Thoracic aorta (tissue), 2 donors: ENCODE measurements around the gene C17orf50. TPM values are rescaled to one million over a fixed set of nuclear protein-coding genes. Genes with fewer than 3 reads are reported as not detected.

ENCODE experiments used
- ATAC-seq: fragments of 150-250 bp; one replicate; pipeline ENCODE4 v1.8.0; 2017; ENCODE audit warnings: low read depth; ENCODE audit not compliant: insufficient number of reproducible peaks, low FRiP score
- DNase-seq: peaks from one replicate; pipeline ENCODE4 v3.0.0-alpha.2; 2020; ENCODE audit warnings: low spot score
- H3K27ac ChIP-seq, 2 donors: fragments of 200-600 bp; sonication (generic); 1 replicate in 1 of 2; 2 replicates in 1 of 2; pipeline ENCODE4 v1.5.1; 2016; ENCODE audit warnings: mild to moderate bottlenecking in 2 of 2, moderate library complexity in 2 of 2
- H3K27me3 ChIP-seq: fragments of 200-600 bp; sonication (generic); replicated peaks from 2 replicates; pipeline ENCODE4 v1.6.0; 2016; ENCODE audit warnings: mild to moderate bottlenecking; ENCODE audit not compliant: insufficient read depth
- H3K36me3 ChIP-seq: fragments of 200-600 bp; sonication (generic); one replicate; pipeline ENCODE4 v1.5.1; 2016
- H3K4me1 ChIP-seq, 2 donors: fragments of 200-600 bp; sonication (generic); 1 replicate in 1 of 2; 2 replicates in 1 of 2; pipeline versions ENCODE4 v1.5.1 to v1.6.0; 2016; ENCODE audit warnings: low read depth in 2 of 2, mild to moderate bottlenecking in 1 of 2; ENCODE audit not compliant: control insufficient read depth in 1 of 2
- H3K4me3 ChIP-seq: fragments of 200-600 bp; sonication (generic); 2 replicates; pipeline ENCODE4 v1.5.1; 2016; ENCODE audit warnings: mild to moderate bottlenecking
- H3K9me3 ChIP-seq: fragments of 200-600 bp; sonication (generic); 2 replicates; pipeline ENCODE4 v1.5.1; 2016
- total RNA-seq, 2 donors: library from RNA; depleted of rRNA; stranded (reverse); fragments of >200 nt; gene quantifications; one replicate each; pipeline versions ENCODE4 v1.1.0 to v1.2.3, GENCODE V29; 2016
- TF ChIP-seq, protein P1 (sequence below): fragments of 200-600 bp; sonication (generic); IDR thresholded peaks from one replicate; pipeline ENCODE4 v1.5.1; 2019; ENCODE audit warnings: antibody characterized with exemption

The C17orf50 gene
- total RNA-seq, 2 donors from 2014 or later = not detected

DNA sequence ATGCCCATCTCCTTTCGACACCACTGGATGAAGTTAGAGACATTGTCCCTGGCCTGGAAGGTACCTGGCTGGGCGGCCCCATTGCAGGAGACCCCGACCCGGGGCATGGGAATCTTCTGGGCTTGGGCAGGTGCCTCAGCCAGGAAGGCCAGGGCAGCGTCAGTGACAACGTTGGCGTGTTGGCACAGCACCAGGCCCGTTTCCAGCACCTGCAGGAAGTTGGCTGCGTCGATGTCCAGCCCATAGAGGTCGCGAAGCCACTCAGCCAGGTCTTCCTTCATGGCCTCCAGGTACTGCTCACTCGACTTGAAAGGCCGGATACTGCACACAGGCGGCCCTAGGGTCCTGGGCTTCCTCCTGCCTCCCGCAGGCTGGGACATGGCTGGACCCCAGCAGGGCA is 8.2 kb upstream of the C17orf50 start:
- TF ChIP-seq, protein P1, sequence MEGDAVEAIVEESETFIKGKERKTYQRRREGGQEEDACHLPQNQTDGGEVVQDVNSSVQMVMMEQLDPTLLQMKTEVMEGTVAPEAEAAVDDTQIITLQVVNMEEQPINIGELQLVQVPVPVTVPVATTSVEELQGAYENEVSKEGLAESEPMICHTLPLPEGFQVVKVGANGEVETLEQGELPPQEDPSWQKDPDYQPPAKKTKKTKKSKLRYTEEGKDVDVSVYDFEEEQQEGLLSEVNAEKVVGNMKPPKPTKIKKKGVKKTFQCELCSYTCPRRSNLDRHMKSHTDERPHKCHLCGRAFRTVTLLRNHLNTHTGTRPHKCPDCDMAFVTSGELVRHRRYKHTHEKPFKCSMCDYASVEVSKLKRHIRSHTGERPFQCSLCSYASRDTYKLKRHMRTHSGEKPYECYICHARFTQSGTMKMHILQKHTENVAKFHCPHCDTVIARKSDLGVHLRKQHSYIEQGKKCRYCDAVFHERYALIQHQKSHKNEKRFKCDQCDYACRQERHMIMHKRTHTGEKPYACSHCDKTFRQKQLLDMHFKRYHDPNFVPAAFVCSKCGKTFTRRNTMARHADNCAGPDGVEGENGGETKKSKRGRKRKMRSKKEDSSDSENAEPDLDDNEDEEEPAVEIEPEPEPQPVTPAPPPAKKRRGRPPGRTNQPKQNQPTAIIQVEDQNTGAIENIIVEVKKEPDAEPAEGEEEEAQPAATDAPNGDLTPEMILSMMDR = no peak
- Histone ChIP-seq H3K4me1 (peaks cover 0 to 10% of the 10 kb centered on the region in 2 donors), H3K4me3 (no peak overlapping the region), H3K27me3 (peaks cover 6% of the 10 kb centered on the region), H3K9me3 (no peaks in the 10 kb centered on the region), H3K36me3 (no peaks in the 10 kb centered on the region), H3K27ac (no peak overlapping the region)
- DNase-seq (no peak), ATAC-seq (no peak)

DNA sequence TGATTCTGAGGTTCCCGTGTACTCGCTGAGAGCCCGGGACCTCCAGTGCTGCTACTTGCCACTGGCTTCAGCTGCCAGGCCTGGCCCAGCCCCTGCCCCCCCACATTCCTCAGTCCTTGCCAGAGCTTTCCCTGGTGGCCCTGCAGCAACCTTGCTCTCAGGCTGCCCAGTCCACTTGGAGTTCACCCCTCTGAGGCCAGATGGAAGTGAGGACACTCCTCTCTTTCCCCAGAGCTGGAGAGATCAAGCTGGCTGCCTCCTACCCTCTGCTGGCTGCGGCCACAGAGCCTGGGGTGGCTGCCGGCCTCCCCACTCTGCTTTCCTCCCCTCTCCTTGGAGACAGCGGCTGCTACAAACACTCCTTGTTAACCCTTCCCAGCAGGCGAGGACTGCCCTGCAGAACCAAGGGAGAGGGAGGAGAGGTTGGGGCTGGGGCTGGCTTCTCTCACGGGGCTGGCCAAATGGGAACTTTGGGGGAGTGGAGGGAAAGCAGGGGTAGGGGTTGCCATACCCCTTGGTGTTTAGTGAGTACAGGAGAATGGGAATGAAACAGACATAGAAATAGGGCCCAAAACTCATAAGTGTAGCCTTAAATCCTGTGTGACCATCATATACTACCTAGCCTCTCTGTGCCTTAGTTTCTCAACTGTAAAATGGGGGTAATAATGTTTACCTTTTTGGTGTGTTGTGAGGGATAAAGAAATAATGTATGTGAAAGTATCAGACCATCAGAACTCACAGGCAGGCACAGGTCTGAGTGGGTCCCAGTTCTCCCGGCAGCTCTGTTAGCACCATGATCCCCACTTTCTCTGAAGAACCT is 7.5 kb upstream of the C17orf50 start, which contains the start of gene GAS2L2:
Gene GAS2L2 (minus strand): TSS at position 295 of the 820 bp plus-strand sequence. CDS start 389 bp downstream, outside the sequence.
- DNase-seq (no peak), ATAC-seq (no peak)
- peaks cover 6% of the 10 kb centered on the region for H3K27me3 ChIP-seq
- no peaks in the 10 kb centered on the region for H3K9me3 ChIP-seq
- TF ChIP-seq, protein P1 = no peak
- no peak within 1 kb of the TSS for H3K4me3 ChIP-seq
- H3K27ac ChIP-seq = no peak within 1 kb of the TSS
- peaks cover 0 to 9% of the 10 kb centered on the region in 2 donors for H3K4me1 ChIP-seq
- no peaks in the 10 kb centered on the region for H3K36me3 ChIP-seq

GRCh38 chr17:35757243-35757642 is 3.4 kb upstream of the C17orf50 start:
- Histone ChIP-seq H3K4me1 (no peaks in the 10 kb centered on the region), H3K27ac (no peak overlapping the region), H3K36me3 (no peaks in the 10 kb centered on the region), H3K9me3 (no peaks in the 10 kb centered on the region), H3K4me3 (no peak overlapping the region), H3K27me3 (no peaks in the 10 kb centered on the region)
- ATAC-seq = no peak
- TF ChIP-seq, protein P1 = no peak
- no peak for DNase-seq

DNA sequence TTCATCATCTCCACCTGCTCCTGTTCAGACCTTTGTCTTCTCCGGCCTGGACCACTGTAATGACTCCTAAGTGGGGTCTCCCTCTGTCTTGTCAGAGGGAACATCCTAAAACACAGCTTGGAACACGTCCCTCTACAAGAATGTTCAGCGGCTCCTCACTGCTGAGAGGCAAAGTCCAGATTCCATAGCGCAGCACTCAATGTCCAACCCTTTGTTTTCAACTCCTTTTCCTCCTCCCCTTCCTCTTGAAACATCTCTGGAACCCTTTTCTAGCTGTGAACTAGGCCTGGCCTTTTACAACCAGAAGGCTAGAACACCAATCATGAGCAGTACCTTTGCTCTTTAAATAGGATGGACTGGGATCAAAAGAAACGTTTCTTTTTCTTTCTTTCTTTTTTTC is 914 bp downstream of the C17orf50 start:
- TF ChIP-seq, protein P1 = no peak
- no peak for ATAC-seq
- no peaks in the 10 kb centered on the region for H3K9me3 ChIP-seq

DNA sequence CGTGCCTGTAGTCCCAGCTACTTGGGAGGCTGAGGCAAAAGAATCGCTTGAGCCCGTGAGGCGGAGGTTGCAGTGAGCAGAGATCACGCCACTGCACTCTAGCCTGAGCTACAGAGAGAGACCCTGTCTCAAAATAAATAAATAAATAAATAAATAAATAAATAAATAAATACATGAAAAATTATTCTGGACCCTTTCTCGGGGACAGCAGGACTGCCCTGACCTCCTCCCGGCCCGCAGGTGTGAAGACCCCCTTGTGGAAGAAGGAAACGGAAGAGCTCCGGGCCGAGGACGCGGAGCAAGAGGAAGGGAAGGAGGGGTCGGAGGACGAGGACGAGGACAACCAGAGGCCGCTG is 3.1 kb downstream of the C17orf50 start:
- Histone ChIP-seq H3K27me3 (no peaks in the 10 kb centered on the region), H3K9me3 (no peaks in the 10 kb centered on the region), H3K27ac (no peak overlapping the region), H3K4me3 (peak overlapping the region; percentile 71), H3K4me1 (peaks cover 6 to 7% of the 10 kb centered on the region in 2 donors), H3K36me3 (no peaks in the 10 kb centered on the region)
- TF ChIP-seq, protein P1 = no peak
- ATAC-seq (no peak), DNase-seq (no peak)

More for the DNA sequence above, 914 bp downstream of the C17orf50 start:
- Histone ChIP-seq H3K36me3 (no peaks in the 10 kb centered on the region), H3K4me3 (no peak overlapping the region), H3K27me3 (no peaks in the 10 kb centered on the region), H3K4me1 (peaks cover 6 to 7% of the 10 kb centered on the region in 2 donors), H3K27ac (no peak overlapping the region)
- DNase-seq = no peak
